ENCODE data around the gene TMPRSS9. TPM values are rescaled to one million over a fixed set of nuclear protein-coding genes. Genes with fewer than 3 reads are reported as not detected.

TMPRSS9 gene
- total and polyA plus RNA-seq, 12 donors, result 0.32 to 1.7 (median 1.1) TPM

GRCh38 chr19:2374808-2375207, 14.7 kb downstream of the TMPRSS9 start:
- Histone ChIP-seq H3K27me3 (no peaks in the 10 kb centered on the region), H3K27ac (no peak overlapping the region), H3K4me1 (replicated peaks in 1 of 2) (peaks cover 0 to 4% of the 10 kb centered on the region in 2 donors), H3K4me3 (no peak overlapping the region), H3K36me3 (replicated peaks in 1 of 2) (no peaks in the 10 kb centered on the region), H3K9me3 (replicated peaks in 1 of 3) (no peaks in the 10 kb centered on the region)
- no peak for DNase-seq
- TF ChIP-seq, protein P1, sequence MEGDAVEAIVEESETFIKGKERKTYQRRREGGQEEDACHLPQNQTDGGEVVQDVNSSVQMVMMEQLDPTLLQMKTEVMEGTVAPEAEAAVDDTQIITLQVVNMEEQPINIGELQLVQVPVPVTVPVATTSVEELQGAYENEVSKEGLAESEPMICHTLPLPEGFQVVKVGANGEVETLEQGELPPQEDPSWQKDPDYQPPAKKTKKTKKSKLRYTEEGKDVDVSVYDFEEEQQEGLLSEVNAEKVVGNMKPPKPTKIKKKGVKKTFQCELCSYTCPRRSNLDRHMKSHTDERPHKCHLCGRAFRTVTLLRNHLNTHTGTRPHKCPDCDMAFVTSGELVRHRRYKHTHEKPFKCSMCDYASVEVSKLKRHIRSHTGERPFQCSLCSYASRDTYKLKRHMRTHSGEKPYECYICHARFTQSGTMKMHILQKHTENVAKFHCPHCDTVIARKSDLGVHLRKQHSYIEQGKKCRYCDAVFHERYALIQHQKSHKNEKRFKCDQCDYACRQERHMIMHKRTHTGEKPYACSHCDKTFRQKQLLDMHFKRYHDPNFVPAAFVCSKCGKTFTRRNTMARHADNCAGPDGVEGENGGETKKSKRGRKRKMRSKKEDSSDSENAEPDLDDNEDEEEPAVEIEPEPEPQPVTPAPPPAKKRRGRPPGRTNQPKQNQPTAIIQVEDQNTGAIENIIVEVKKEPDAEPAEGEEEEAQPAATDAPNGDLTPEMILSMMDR (IDR thresholded peaks at IDR 0.05), result no peak
- TF ChIP-seq POLR2A (IDR thresholded peaks at IDR 0.05), result no peak
- 85 to 93% (median 90%) methylated on average over 13 of the region's 13 CpGs for WGBS, 4 donors
- intact Hi-C loops (cut with DNase I), result no loop called here

GRCh38 chr19:2375353-2376121, 15.5 kb downstream of the TMPRSS9 start:
- Histone ChIP-seq H3K9me3 (replicated peaks in 1 of 3) (no peaks in the 10 kb centered on the region), H3K27ac (no peak overlapping the region), H3K4me1 (replicated peaks in 1 of 2) (peaks cover 0 to 4% of the 10 kb centered on the region in 2 donors), H3K36me3 (replicated peaks in 1 of 2) (no peaks in the 10 kb centered on the region), H3K4me3 (no peak overlapping the region), H3K27me3 (no peaks in the 10 kb centered on the region)
- WGBS, 4 donors, result 81 to 90% (median 85%) methylated on average over 3 to 7 of the region's 7 CpGs
- intact Hi-C loops (cut with DNase I), result no loop called here
- no peak for DNase-seq
- TF ChIP-seq, protein P1 (IDR thresholded peaks at IDR 0.05), result no peak
- no peak for TF ChIP-seq POLR2A (IDR thresholded peaks at IDR 0.05)

DNA sequence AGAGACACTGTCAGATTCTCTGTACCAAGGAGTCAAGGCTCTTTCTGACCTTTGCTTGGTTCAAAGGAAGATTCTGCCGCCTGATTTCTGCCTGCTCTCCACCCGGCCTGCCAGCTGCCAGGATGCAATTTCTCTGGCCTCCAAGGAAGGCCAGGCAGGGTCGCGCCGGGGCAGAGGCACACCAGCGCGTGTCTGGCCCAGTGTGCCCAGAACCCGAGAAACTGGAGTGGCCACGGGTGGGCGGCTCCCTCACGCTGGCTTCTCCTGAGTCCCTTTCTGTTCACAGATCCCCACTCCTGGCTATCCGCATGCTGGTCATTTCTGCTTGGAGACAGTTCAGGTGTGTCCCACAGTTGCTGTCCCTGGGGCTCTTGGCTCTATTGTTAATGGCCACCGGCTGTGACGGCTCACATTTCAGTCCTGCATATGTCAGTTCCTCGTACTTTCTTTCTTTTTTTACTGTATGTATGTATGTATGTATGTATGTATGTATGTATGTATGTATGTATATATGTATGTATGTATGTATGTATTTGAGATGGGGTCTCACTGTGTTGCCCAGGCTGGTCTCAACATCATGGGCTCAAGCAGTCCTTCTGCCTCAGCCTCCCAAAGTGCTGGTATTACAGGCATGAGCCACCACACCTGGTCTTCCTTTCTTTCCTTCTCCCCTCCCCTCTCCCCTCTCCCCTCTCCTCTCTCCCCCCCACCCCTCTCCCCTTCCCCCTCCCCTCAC, 16.9 kb downstream of the TMPRSS9 start:
- no peak overlapping the region for H3K4me3 ChIP-seq
- H3K9me3 ChIP-seq (replicated peaks in 1 of 3), result no peaks in the 10 kb centered on the region
- no peaks in the 10 kb centered on the region for H3K36me3 ChIP-seq (replicated peaks in 1 of 2)
- peaks cover 0 to 4% of the 10 kb centered on the region in 2 donors for H3K4me1 ChIP-seq (replicated peaks in 1 of 2)
- 48 to 69% (median 51%) methylated on average over 13 to 15 of the region's 15 CpGs for WGBS, 4 donors
- peak in 1 of 7 donors; percentile 21 for DNase-seq
- H3K27ac ChIP-seq, result no peak overlapping the region
- intact Hi-C loops (cut with DNase I), result no loop called here
- TF ChIP-seq, protein P1 (IDR thresholded peaks at IDR 0.05), result no peak
- TF ChIP-seq POLR2A (IDR thresholded peaks at IDR 0.05), result no peak
- no peaks in the 10 kb centered on the region for H3K27me3 ChIP-seq

GRCh38 chr19:2380567-2380966, 20.5 kb downstream of the TMPRSS9 start:
- Histone ChIP-seq H3K9me3 (replicated peaks in 1 of 3) (no peaks in the 10 kb centered on the region), H3K4me3 (no peak overlapping the region), H3K36me3 (replicated peaks in 1 of 2) (no peaks in the 10 kb centered on the region), H3K27me3 (no peaks in the 10 kb centered on the region), H3K4me1 (replicated peaks in 1 of 2) (peaks cover 0 to 4% of the 10 kb centered on the region in 2 donors), H3K27ac (no peak overlapping the region)
- DNase-seq, result no peak
- 82 to 96% (median 92%) methylated on average over 2 of the region's 2 CpGs for WGBS, 4 donors
- no peak for TF ChIP-seq POLR2A (IDR thresholded peaks at IDR 0.05)
- TF ChIP-seq, protein P1 (IDR thresholded peaks at IDR 0.05), result no peak
- intact Hi-C loops (cut with DNase I), result loop anchor here in 1 of 2 donors (10.0 kb wide), 1 partner anchor 96 kb away; the partner anchor contains the start of gene PEAK3

Measured in adrenal gland (tissue), 12 donors.